ENCODE data around the gene SLC27A4.

SLC27A4 gene

DNA sequence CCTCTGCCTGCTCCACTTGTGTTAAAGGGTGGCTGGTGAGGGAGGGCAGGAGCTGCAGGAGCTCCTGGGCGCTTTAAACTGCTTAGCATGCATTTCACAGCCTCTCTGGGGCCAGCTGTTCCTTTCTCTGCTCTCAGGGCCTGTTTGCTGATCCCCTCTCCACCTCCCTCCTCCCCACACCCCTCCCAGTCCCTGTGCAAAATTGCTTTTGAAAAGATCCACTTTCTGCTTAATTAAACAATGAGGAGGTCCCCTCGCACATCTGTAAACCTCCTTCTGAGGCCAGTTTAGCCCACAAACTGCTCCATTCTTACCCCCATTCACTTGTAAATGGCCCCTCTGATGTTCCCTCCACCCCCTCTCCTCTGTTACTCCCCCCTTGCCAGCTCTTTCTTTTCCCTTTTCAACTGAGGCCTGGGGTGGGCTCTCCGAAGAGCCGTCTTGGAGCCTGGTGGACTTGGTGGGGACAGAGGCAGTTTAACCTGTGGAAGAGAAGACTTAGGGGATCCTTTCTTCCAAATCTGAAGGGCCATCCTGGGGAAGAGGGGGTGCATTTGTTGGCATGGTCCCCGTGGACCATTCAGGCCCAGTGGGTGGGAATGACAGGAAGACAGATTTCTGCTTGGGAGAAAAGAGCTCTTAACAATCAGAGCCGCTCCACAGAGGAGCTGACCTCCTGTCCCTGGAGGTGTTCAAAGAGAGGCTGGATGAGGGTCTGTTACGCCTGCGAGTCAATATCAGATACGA, 42.9 kb downstream of the SLC27A4 start:
- Histone ChIP-seq H3K27me3 (replicated peaks in 2 of 5; ENCODE audit: control insufficient read depth in 4 of 5, insufficient read depth in 5 of 5, low read length in 4 of 5) (no peaks in the 10 kb centered on the region), H3K36me3 (ENCODE audit: control insufficient read depth in 4 of 4, insufficient read depth in 4 of 4, low read length in 3 of 4) (peaks cover 2 to 73% (median 54%) of the 10 kb centered on the region in 4 experiments), H3K4me1 (ENCODE audit: control extremely low read depth in 1 of 4, control insufficient read depth in 4 of 4, insufficient read depth in 4 of 4, low read length in 3 of 4) (no peaks in the 10 kb centered on the region), H3K27ac (ENCODE audit: insufficient read depth in 1 of 2, low read depth in 1 of 2, low read length in 2 of 2, poor library complexity in 1 of 2, severe bottlenecking in 2 of 2) (no peak overlapping the region), H3K9me3 (ENCODE audit: control extremely low read depth in 1 of 5, control insufficient read depth in 4 of 5, insufficient read depth in 2 of 5, low read depth in 1 of 5, low read length in 4 of 5) (no peaks in the 10 kb centered on the region), H3K4me3 (ENCODE audit: control insufficient read depth in 1 of 7, extremely low read depth in 1 of 7, insufficient read depth in 4 of 7, low read depth in 2 of 7, low read length in 6 of 7) (no peak overlapping the region)
- DNase-seq = no peak
- ChIA-PET CTCF (interaction anchor here (0.5 to 1.4 kb wide), 4 partner anchors 19 to 1503 kb away, joined by 3 to 4 read pairs (median 3); no protein-coding TSS in a partner anchor), POLR2A (no interaction called here)
- 98% methylated on average over 6 of the region's 9 CpGs for WGBS (ENCODE audit: insufficient coverage)

DNA sequence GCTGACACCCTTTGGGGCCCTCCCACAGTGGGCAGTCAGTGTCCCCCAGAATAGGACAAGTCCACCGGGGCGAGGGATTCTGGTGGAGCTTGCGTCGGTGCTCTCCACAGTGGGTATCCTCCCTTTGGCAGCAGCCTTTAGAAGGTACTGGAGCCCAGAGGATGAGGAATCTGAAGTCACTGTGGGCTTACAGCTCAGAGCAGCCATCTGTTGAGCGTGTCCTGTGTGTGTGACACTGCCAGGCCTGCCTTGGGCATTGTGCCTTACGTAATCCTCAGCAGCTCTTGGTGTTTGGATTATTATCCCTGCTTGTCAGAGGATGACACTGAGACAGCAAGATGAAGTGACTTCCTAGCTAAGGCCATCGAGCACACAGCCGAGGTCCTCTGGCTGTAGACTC, 43.5 kb downstream of the SLC27A4 start:
- peaks cover 2 to 79% (median 58%) of the 10 kb centered on the region in 4 experiments for H3K36me3 ChIP-seq (ENCODE audit: control insufficient read depth in 4 of 4, insufficient read depth in 4 of 4, low read length in 3 of 4)

DNA sequence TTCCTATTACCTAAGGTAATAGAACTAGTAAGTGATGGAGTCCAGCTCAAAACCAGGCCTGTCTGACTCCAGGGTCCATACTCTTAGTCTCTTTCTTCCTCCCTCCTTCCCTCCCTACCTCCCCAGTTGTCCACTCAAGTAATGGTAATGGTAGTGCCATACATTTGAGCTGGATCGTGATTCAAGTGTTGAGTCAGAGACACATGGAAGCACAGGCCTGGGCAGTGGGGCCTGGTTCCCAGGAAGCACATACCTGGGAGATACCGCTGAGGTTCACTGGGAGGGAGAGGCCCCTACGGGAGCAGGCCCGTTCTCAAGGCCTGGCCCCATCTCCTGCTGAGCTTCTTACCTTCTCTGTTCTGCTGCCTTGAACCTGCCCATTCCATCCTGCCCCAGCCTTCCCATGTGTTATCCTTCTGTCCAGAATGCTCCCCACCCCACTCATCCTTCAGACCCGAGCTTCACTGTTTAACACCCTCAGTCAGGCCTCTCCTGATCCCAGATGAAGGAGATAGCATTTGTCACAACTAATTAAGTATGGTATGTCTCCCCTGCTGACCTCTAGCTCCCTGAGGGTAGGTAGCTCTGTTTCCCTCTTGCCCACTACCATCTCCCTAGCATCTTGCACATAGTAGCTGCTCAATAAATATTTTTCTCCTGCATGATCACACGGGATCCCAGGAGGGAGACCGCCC, 44.6 kb downstream of the SLC27A4 start:
- Histone ChIP-seq H3K36me3 (ENCODE audit: control insufficient read depth in 4 of 4, insufficient read depth in 4 of 4, low read length in 3 of 4) (peaks cover 2 to 86% (median 64%) of the 10 kb centered on the region in 4 experiments), H3K27me3 (replicated peaks in 2 of 5; ENCODE audit: control insufficient read depth in 4 of 5, insufficient read depth in 5 of 5, low read length in 4 of 5) (no peaks in the 10 kb centered on the region), H3K4me1 (ENCODE audit: control extremely low read depth in 1 of 4, control insufficient read depth in 4 of 4, insufficient read depth in 4 of 4, low read length in 3 of 4) (no peaks in the 10 kb centered on the region), H3K9me3 (ENCODE audit: control extremely low read depth in 1 of 5, control insufficient read depth in 4 of 5, insufficient read depth in 2 of 5, low read depth in 1 of 5, low read length in 4 of 5) (no peaks in the 10 kb centered on the region), H3K4me3 (ENCODE audit: control insufficient read depth in 1 of 7, extremely low read depth in 1 of 7, insufficient read depth in 4 of 7, low read depth in 2 of 7, low read length in 6 of 7) (no peak overlapping the region), H3K27ac (ENCODE audit: insufficient read depth in 1 of 2, low read depth in 1 of 2, low read length in 2 of 2, poor library complexity in 1 of 2, severe bottlenecking in 2 of 2) (no peak overlapping the region)
- DNase-seq = no peak
- POLR2A ChIA-PET = no interaction called here
- 98% methylated on average over 7 of the region's 7 CpGs for WGBS (ENCODE audit: insufficient coverage)
- CTCF ChIA-PET = interaction anchor here (1.1 to 1.4 kb wide), 3 partner anchors 22 to 28 kb away, joined by 3 read pairs; no protein-coding TSS in a partner anchor

More for the DNA sequence above, 43.5 kb downstream of the SLC27A4 start:
- no peak for DNase-seq
- H3K27me3 ChIP-seq (replicated peaks in 2 of 5; ENCODE audit: control insufficient read depth in 4 of 5, insufficient read depth in 5 of 5, low read length in 4 of 5) = no peaks in the 10 kb centered on the region
- ChIA-PET POLR2A (no interaction called here), CTCF (interaction anchor here (0.5 to 1.4 kb wide), 4 partner anchors 19 to 361 kb away, joined by 3 to 4 read pairs (median 3); no protein-coding TSS in a partner anchor)
- WGBS (ENCODE audit: insufficient coverage) = 98% methylated on average over 7 of the region's 8 CpGs
- H3K9me3 ChIP-seq (ENCODE audit: control extremely low read depth in 1 of 5, control insufficient read depth in 4 of 5, insufficient read depth in 2 of 5, low read depth in 1 of 5, low read length in 4 of 5) = no peaks in the 10 kb centered on the region
- H3K4me1 ChIP-seq (ENCODE audit: control extremely low read depth in 1 of 4, control insufficient read depth in 4 of 4, insufficient read depth in 4 of 4, low read length in 3 of 4) = no peaks in the 10 kb centered on the region
- H3K27ac ChIP-seq (ENCODE audit: insufficient read depth in 1 of 2, low read depth in 1 of 2, low read length in 2 of 2, poor library complexity in 1 of 2, severe bottlenecking in 2 of 2) = no peak overlapping the region
- no peak overlapping the region for H3K4me3 ChIP-seq (ENCODE audit: control insufficient read depth in 1 of 7, extremely low read depth in 1 of 7, insufficient read depth in 4 of 7, low read depth in 2 of 7, low read length in 6 of 7)

DNA sequence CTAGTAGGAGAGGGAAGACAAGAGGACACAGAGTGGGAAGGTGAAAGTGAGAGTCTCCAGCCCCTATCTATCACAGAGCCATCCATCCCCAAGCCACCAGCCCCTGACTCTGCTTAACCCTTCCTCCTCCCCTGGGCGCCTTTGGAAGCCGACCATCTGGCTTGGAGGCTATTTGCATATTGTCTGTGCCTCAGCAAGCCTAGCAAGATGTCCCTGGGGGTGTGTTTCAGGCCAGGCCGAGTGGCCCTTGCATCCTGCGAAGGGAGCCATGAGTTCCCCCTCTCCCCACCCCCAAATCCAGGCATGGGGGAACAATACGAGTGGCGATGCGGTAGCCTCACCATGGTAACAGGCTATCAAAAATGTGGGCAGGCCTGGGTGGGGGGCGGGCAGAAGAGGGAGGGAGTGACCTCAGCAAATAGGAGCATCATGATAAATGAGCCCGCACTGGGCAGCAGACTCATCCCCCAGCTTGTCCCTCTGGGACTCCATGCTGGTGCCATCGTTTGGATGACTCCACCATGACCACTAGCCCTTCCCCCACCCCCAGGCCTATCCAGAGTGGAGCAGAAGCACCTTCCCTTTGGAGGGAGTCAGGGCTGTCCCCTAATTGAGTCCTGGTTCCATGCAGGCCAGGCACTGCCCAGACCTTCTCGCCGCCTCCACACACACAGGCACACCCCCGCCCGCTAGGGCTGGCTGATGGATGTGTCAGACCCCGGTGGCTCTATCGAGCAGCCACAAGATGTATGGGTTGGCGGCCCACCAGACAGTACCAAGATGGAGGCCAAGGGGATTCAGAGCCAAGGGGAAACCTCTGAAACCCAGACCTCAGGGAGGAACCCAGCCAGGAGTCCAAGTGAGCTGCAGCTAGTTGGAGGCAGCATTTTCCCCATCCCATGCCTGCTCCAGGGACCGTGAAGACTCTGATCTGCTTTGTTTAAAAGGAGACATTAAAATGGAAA, 45.5 kb downstream of the SLC27A4 start:
- Histone ChIP-seq H3K27me3 (replicated peaks in 2 of 5; ENCODE audit: control insufficient read depth in 4 of 5, insufficient read depth in 5 of 5, low read length in 4 of 5) (no peaks in the 10 kb centered on the region), H3K9me3 (ENCODE audit: control extremely low read depth in 1 of 5, control insufficient read depth in 4 of 5, insufficient read depth in 2 of 5, low read depth in 1 of 5, low read length in 4 of 5) (no peaks in the 10 kb centered on the region), H3K4me1 (ENCODE audit: control extremely low read depth in 1 of 4, control insufficient read depth in 4 of 4, insufficient read depth in 4 of 4, low read length in 3 of 4) (no peaks in the 10 kb centered on the region), H3K36me3 (ENCODE audit: control insufficient read depth in 4 of 4, insufficient read depth in 4 of 4, low read length in 3 of 4) (peaks cover 4 to 90% (median 68%) of the 10 kb centered on the region in 4 experiments), H3K27ac (ENCODE audit: insufficient read depth in 1 of 2, low read depth in 1 of 2, low read length in 2 of 2, poor library complexity in 1 of 2, severe bottlenecking in 2 of 2) (no peak overlapping the region), H3K4me3 (ENCODE audit: control insufficient read depth in 1 of 7, extremely low read depth in 1 of 7, insufficient read depth in 4 of 7, low read depth in 2 of 7, low read length in 6 of 7) (no peak overlapping the region)
- CTCF ChIA-PET = interaction anchor here (1.1 to 1.3 kb wide), 2 partner anchors 23 to 28 kb away, joined by 3 read pairs; no protein-coding TSS in a partner anchor
- 90% methylated on average over 17 of the region's 18 CpGs for WGBS (ENCODE audit: insufficient coverage)
- DNase-seq = no peak
- POLR2A ChIA-PET = no interaction called here

DNA sequence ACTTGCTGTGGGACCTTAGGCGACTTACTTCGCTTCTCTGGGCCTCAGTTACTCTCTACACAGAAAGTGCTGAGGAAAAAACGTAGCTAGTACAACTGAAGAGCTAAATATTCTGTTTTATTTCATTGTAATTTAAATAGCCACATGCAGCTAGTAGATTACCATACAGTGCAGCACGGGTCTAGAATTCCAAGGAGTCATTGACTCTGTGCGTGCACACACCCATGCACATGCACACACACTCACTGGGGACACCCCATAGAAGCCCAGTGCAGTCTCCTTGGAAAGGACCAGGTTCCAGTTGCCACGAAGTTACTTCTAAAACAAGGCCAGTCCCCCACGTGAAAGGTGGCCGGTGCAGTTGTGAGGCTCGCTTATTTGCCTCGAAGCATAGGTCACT, 47.8 kb downstream of the SLC27A4 start:
- H3K36me3 ChIP-seq (ENCODE audit: control insufficient read depth in 4 of 4, insufficient read depth in 4 of 4, low read length in 3 of 4) = peaks cover 4 to 90% (median 66%) of the 10 kb centered on the region in 4 experiments
- POLR2A ChIA-PET = no interaction called here

DNA sequence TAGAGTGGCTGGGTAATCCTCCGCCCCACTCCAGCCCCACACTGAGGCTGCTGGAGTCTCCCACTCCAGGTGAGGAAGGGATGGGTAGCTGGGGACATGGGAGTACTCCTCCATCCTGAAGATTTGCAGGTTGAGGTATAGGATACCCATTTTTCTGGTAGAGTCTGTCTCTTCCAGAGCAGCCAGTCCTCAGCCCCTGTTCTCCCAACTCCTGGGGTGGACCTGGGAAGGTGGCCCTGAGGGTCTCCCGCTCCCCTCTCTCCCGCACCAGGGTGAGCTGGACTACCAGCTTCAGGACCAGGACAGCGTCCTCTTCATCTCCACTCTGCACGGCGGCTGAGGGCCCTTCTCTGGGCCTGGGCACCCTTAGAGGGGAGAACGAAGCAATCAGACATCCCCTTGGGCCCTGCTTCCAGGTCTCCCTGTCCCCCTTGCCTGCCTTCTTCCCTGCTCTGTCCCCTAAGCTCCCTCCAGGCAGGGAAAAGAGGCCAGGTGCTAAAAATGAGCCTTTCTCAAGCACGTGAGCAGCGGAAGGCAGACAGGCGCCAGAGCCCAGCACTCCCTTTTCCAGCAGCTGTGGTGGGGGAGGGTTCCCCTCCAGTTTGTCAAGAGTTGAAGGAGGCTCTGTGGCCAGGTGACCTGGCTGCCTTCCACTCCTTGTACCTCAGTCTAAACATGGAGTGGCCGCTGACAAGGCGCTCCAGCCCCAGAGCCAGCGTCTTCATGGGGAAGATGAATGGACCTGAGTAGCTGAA, 49.2 kb downstream of the SLC27A4 start:
- Histone ChIP-seq H3K9me3 (ENCODE audit: control extremely low read depth in 1 of 5, control insufficient read depth in 4 of 5, insufficient read depth in 2 of 5, low read depth in 1 of 5, low read length in 4 of 5) (no peaks in the 10 kb centered on the region), H3K4me1 (ENCODE audit: control extremely low read depth in 1 of 4, control insufficient read depth in 4 of 4, insufficient read depth in 4 of 4, low read length in 3 of 4) (no peaks in the 10 kb centered on the region), H3K27me3 (replicated peaks in 2 of 5; ENCODE audit: control insufficient read depth in 4 of 5, insufficient read depth in 5 of 5, low read length in 4 of 5) (no peaks in the 10 kb centered on the region), H3K27ac (ENCODE audit: insufficient read depth in 1 of 2, low read depth in 1 of 2, low read length in 2 of 2, poor library complexity in 1 of 2, severe bottlenecking in 2 of 2) (no peak overlapping the region), H3K4me3 (ENCODE audit: control insufficient read depth in 1 of 7, extremely low read depth in 1 of 7, insufficient read depth in 4 of 7, low read depth in 2 of 7, low read length in 6 of 7) (no peak overlapping the region), H3K36me3 (ENCODE audit: control insufficient read depth in 4 of 4, insufficient read depth in 4 of 4, low read length in 3 of 4) (peaks cover 4 to 80% (median 57%) of the 10 kb centered on the region in 4 experiments)
- ChIA-PET CTCF (interaction anchor here (1.0 kb wide), 1 partner anchor 22 kb away, joined by 4 read pairs; no protein-coding TSS in a partner anchor), POLR2A (no interaction called here)
- DNase-seq = no peak
- 97% methylated on average over 9 of the region's 13 CpGs for WGBS (ENCODE audit: insufficient coverage)

More for the DNA sequence above, 47.8 kb downstream of the SLC27A4 start:
- H3K27ac ChIP-seq (ENCODE audit: insufficient read depth in 1 of 2, low read depth in 1 of 2, low read length in 2 of 2, poor library complexity in 1 of 2, severe bottlenecking in 2 of 2) = no peak overlapping the region
- no peak for DNase-seq
- 98% methylated on average over 8 of the region's 10 CpGs for WGBS (ENCODE audit: insufficient coverage)
- H3K4me1 ChIP-seq (ENCODE audit: control extremely low read depth in 1 of 4, control insufficient read depth in 4 of 4, insufficient read depth in 4 of 4, low read length in 3 of 4) = no peaks in the 10 kb centered on the region
- no peak overlapping the region for H3K4me3 ChIP-seq (ENCODE audit: control insufficient read depth in 1 of 7, extremely low read depth in 1 of 7, insufficient read depth in 4 of 7, low read depth in 2 of 7, low read length in 6 of 7)
- H3K9me3 ChIP-seq (ENCODE audit: control extremely low read depth in 1 of 5, control insufficient read depth in 4 of 5, insufficient read depth in 2 of 5, low read depth in 1 of 5, low read length in 4 of 5) = no peaks in the 10 kb centered on the region
- CTCF ChIA-PET = no interaction called here
- H3K27me3 ChIP-seq (replicated peaks in 2 of 5; ENCODE audit: control insufficient read depth in 4 of 5, insufficient read depth in 5 of 5, low read length in 4 of 5) = no peaks in the 10 kb centered on the region

All from common myeloid progenitor, CD34-positive (primary cell).